Hepatocyte (in vitro differentiated cells): ENCODE results near the gene SYT2.

Experiments
- EZH2 ChIP-seq: fragments of 200-600 bp; sonication (generic); IDR thresholded peaks from 2 replicates; pipeline ENCODE4 v1.6.1; 2016; ENCODE audit warnings: antibody characterized with exemption, mild to moderate bottlenecking, borderline replicate concordance
- EZH2phosphoT487 ChIP-seq: fragments of 200-600 bp; sonication (generic); IDR thresholded peaks from one replicate; pipeline ENCODE4 v1.6.1; 2018; ENCODE audit warnings: antibody characterized with exemption, mild to moderate bottlenecking, low read depth, moderate library complexity; ENCODE audit not compliant: unreplicated experiment, severe bottlenecking
- TF ChIP-seq, protein P1 (sequence below): fragments of 200-600 bp; sonication (generic); IDR thresholded peaks from 2 replicates; pipeline ENCODE4 v1.5.1; 2016; ENCODE audit warnings: antibody characterized with exemption, mild to moderate bottlenecking; ENCODE audit not compliant: poor library complexity

DNA sequence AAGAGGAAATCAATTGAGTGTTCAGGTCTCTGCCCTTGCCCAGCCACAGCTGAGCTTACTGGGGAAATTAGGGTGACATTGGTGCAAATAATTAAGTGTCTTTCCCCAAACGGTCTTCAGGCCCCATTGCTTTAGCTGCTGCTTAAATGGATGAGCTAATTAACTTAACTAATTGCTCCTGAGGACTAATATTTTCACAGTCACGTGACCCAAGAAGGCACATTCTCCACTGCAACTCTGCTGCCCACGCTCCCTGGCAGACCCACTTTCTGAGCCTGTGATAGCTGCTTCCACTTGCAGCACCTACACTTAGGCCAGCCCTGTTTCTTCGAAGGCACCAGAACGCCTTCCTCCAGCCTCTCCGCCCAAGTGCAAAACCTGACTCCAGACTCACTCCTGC lies 56.2 kb downstream of the SYT2 start:
- TF ChIP-seq, protein P1, sequence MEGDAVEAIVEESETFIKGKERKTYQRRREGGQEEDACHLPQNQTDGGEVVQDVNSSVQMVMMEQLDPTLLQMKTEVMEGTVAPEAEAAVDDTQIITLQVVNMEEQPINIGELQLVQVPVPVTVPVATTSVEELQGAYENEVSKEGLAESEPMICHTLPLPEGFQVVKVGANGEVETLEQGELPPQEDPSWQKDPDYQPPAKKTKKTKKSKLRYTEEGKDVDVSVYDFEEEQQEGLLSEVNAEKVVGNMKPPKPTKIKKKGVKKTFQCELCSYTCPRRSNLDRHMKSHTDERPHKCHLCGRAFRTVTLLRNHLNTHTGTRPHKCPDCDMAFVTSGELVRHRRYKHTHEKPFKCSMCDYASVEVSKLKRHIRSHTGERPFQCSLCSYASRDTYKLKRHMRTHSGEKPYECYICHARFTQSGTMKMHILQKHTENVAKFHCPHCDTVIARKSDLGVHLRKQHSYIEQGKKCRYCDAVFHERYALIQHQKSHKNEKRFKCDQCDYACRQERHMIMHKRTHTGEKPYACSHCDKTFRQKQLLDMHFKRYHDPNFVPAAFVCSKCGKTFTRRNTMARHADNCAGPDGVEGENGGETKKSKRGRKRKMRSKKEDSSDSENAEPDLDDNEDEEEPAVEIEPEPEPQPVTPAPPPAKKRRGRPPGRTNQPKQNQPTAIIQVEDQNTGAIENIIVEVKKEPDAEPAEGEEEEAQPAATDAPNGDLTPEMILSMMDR, result no peak
- TF ChIP-seq EZH2, result no peak
- no peak for TF ChIP-seq EZH2phosphoT487
